ENCODE measurements around the gene IFITM5. TPM values are rescaled to one million over a fixed set of nuclear protein-coding genes. Genes with fewer than 3 reads are reported as not detected.
A peak's percentile ranks its signal among the peaks of the same experiment; 100 is the strongest.

IFITM5 gene
- total and polyA plus RNA-seq, 9 of the 15 experiments (the other 6 are each of a cell fraction or from before 2014, with no cell fraction given) = 0.19 TPM; not detected in 8

- 0 out of 4 replicates have a peak, but pooled peaks of 1 of the 2 experiments have one; percentile 12 for TF ChIP-seq TEAD1 (CRISPR knock-in tag; IDR thresholded peaks at IDR 0.05)
- TF ChIP-seq MAX (CRISPR knock-in tag; IDR thresholded peaks at IDR 0.05) = peak; percentile 92
- TF ChIP-seq TRIM24 (IDR thresholded peaks at IDR 0.05) = no peak
- TF ChIP-seq ZNF324 (CRISPR knock-in tag; IDR thresholded peaks at IDR 0.05) = no peak
- no peak for TF ChIP-seq AFF4 (CRISPR knock-in tag; IDR thresholded peaks at IDR 0.05)
- TF ChIP-seq POLR3G (IDR thresholded peaks at IDR 0.05; ENCODE audit: extremely low read depth, insufficient read length, insufficient replicate concordance) = no peak
- TF ChIP-seq ETV5 (CRISPR knock-in tag; IDR thresholded peaks at IDR 0.05; ENCODE audit: low read depth) = no peak
- no peak for TF ChIP-seq EHMT2 (IDR thresholded peaks at IDR 0.05)
- no peak for TF ChIP-seq ZNF24 (IDR thresholded peaks at IDR 0.05)
- TF ChIP-seq NEUROD1 (IDR thresholded peaks at IDR 0.05; ENCODE audit: borderline replicate concordance, low read depth, low read length, partially characterized antibody) = no peak
- no peak for TF ChIP-seq ZNF134 (CRISPR knock-in tag; conservative IDR thresholded peaks at IDR 0.05)
- TF ChIP-seq BRF2 (IDR thresholded peaks at IDR 0.05; ENCODE audit: borderline replicate concordance, insufficient read depth, insufficient read length) = no peak
- TF ChIP-seq KDM1A (IDR thresholded peaks at IDR 0.05) = peak in 1 of 2 experiments; percentile 43; a peak in 1 of 4 replicates
- peak; percentile 66 for TF ChIP-seq SMARCB1 (IDR thresholded peaks at IDR 0.05; ENCODE audit: insufficient read length, low read depth)
- no peak for TF ChIP-seq E2F3 (CRISPR knock-in tag; IDR thresholded peaks at IDR 0.05)
- no peak for TF ChIP-seq ZNF778 (CRISPR knock-in tag; IDR thresholded peaks at IDR 0.05)
- no peak for TF ChIP-seq ATF3 (IDR thresholded peaks at IDR 0.05)
- TF ChIP-seq ATF3 (CRISPR knock-in tag; conservative IDR thresholded peaks at IDR 0.05) = no peak
- TF ChIP-seq CEBPZ (IDR thresholded peaks at IDR 0.05; ENCODE audit: borderline replicate concordance, low read depth, low read length) = no peak
Measured at GRCh38 chr11:297586-298405, 1.5 kb downstream of the IFITM5 start (continued).

Measured in K562 (cell line).